ENCODE data around the gene PTGR3.
"Not testable (repeated sequence)": the region's sequence is repeated elsewhere in the genome, so short reads cannot be mapped to it uniquely, and the experiment has no call there.

Gene PTGR3

DNA sequence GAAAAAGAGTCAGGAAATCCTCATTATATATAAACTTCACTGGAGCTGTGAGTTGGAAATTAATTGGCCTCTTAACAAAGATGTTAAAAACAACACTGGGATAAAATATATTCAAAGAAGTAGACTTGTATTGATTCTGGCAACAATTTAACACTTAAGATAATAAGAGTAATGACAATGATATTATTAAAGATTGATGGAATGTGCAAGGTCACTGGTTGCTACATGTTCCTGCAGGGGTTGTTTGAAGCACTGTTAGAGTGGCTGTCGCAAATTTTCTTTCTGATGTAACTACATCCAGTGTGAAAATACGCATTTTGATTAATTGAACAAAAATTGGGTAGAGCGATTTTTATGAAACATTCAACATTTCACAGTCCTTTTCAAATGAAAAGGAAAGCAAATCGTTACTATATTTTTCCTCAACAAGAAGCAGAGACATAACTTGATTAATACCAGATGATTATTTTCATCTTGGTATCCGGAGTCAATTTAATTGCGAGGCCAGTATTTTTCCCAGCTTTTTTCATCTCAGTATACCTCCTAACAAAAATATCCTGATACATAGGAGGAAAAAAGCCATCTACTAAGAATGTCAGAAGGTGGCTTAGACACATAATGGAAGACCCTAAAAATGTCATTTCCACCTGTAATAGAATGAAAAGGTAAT lies 6.1 kb downstream of the PTGR3 start:
- DNase-seq = no peak

DNA sequence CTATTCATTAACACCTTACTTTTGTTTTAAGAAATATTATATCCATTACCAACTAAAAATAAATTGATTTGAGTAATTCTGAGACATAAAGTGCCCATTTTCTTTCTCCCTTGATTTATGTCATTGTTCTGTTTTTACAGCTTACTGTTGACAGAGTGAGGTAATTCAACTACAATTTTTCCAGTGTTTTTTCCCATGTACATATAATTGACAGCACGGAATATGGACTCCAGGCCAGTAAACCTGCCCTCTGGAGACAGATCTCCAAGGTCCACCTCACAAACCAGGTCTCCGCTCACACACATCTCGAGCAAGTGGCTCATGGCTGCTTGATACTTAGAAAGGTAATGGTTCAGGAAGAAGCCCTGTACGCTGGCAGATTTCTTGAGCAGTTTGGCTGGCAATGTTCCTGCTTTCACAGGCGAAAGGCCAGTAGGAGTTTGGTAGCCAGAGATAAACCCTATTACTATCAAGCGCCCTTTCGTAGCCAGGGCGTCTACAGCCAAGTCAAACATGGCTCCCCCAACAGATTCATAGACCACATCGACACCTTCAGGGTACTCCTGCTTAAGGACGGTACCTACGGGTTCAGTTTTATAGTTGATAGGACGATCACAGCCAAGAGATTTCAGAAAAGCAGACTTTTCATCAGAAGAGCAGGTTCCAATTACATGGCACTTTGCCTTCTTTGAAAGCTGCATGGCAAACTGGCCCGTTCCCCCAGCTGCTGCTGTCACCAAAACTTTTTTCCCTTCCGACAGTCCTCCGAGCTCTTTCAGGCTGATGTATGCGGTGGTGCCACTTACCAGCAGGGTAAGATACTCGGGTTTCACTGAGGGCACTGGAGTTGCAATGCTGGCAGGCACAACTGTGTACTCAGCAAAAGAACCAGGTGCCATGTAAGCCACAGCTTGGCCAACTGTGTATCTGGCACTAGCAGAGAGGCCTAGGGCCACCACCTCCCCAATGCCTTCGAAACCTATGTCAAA lies 7.4 kb downstream of the PTGR3 start:
- no peak for DNase-seq

- DNase-seq = no peak
Measured at GRCh38 chr18:75200605-75201280, 8.2 kb downstream of the PTGR3 start.

GRCh38 chr18:75200071-75200470 lies 8.9 kb downstream of the PTGR3 start:
- no peak for DNase-seq

DNA sequence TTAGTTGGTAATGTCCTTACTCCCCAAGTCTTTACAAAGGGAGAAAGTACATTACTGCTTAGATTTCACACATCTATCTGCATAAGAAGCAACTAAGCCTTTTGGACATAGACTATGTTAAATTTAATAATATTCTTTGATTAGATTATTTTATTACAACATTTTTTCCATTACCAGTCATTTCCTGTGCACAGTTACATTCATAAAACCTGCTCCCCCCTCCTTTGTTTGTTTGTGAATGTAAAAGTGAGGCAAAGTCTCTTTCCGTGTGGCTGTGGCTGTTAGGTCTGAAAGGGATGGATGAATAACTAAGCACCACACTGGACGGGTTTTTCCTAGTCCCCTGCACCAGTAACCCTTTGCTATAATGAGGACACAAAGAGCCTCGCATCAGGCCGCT lies 9.6 kb downstream of the PTGR3 start:
- no peak for DNase-seq

GRCh38 chr18:75198036-75198435 lies 10.9 kb downstream of the PTGR3 start:
- DNase-seq = no peak

- no peak for DNase-seq
Measured at GRCh38 chr18:75192899-75193298, 16.0 kb downstream of the PTGR3 start.

GRCh38 chr18:75189696-75190095 lies 19.2 kb downstream of the PTGR3 start:
- DNase-seq = no peak

DNA sequence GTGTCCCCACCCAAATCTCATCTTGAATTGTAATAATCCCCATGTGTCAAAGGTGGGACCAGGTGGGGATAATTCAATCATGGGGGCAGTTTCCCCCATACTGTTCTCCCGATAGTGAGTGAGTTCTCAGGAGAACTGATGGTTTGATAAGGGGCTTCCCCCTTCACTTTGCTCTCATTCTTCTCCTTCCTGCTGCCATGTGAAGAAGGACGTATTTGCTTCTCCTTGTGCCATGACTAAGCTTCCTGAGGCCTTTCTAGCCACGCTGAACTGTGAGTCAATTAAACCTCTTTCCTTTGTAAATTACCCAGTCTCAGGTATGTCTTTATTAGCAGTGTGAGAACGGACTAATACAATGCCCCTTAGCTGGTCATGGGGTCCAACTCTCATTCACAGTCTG lies 21.2 kb downstream of the PTGR3 start:
- not testable (repeated sequence) for DNase-seq

DNA sequence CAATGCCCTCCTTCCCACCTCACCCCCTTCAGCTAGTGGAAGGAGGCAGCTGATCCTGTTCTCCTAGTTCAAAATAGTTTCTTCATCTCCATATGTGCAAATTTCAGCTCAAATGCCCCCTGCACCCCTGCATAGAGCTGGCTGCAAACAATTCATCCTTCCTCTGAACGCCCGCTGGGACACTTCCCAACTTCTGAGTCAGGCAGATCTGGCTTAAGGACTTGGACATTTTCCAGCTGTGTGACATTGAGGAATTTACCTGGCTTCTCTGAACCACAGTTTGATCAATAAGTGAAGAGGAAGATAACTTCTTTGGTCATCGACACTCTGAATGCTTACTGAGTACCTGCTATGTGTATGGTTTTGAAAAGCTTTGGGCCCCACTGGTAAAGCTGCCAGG lies 23.5 kb downstream of the PTGR3 start:
- DNase-seq = no peak

GRCh38 chr18:75183973-75184493 lies 24.9 kb downstream of the PTGR3 start:
- no peak for DNase-seq

DNA sequence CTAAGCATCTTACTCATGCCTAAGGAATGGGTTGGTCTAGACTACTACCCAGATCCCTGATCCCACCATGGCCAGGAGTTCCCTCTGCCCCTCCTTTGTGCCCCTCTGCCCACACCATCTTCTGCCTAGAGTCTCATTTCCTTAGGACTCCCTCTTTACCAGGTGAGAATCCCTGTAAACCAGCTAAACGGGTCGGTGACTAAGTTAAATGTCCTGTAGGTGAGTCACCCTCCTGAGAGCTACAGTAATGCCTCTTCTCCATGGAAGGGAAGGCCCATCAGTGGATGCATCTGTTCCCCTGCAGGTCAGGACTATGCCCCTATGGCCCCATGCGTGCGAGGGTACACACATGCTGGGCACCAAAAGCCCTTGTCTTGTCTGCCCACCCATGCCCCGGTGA lies 25.4 kb downstream of the PTGR3 start:
- DNase-seq = no peak

DNA sequence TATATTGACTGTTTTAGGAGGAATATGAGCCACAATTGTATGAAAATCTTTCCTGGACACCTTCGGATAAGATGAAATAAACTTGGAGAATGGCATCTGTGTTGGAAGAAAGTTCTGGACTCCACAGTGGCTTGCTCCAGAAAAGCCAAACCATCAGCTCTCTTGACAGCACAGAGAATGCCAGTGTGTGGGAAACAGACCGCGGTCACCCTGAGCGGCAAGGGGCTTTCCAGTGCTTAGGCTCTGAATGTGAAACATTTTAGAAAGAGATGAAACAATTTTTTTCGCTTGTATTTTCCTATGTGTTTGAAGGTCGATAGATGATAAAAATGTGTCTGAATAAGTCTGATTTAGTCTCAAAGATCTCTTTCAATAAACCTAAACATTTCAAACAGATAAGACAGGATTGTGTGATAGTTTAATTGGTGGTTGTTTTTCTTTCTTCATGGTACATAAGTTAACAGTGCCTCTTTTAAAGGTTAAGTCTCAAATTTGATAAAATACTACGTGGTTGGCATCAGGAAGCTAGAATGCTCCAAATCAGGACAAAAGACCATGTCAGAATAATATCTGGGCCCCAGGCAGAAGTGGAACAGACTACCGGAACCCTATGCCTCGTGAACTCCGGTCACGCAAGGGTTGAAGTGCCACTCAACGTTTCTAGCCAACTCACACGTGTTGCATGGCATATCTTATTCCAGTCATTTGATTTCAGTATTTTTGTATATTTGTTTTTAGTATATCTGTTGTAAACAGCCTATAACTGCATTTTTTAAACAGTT lies 28.9 kb downstream of the PTGR3 start:
- no peak for DNase-seq

DNA sequence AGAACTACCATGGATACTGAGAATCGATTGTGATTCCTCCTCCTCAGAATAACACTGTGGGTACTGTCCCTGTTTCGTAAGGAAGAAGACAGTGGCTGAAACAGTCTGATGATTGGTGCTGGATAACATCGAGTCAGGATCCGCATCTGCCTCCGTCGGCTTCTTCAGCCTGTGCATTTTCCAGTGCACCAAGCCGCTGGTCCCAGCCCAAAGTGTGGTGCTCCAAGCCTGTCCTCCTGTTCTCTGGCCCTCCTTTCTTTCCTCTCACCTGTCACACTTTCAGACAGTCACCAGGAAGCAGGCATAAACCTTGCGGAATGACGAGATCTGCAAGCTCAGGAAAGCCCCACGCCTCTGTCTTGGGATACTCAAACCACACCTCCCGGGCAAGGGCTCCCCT lies 30.6 kb downstream of the PTGR3 start:
- DNase-seq = no peak

- no peak for DNase-seq
Measured at GRCh38 chr18:75176849-75177248, 32.1 kb downstream of the PTGR3 start.

DNA sequence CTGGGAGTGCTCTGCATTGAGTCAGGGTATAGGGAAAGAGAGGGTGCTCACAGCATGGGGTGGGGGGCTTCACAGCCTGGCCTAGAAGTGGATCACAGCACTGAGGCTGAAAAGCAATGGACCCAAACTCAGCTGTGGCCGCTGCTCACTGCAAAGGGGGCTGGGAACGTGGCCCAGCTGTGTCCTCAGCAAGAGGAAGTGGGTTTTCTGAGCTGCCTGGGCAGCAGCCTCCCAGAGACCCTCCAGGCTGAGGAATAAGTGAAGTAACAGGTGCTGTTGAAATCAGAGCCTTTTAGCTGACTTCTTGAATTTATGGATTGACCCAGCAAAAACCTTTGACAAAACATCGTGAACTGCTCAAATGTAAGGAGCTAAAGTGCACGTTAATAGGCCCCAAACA lies 35.2 kb downstream of the PTGR3 start:
- DNase-seq = no peak

GRCh38 chr18:75173125-75173432 lies 35.9 kb downstream of the PTGR3 start:
- peak; percentile 41 to 51 for DNase-seq

DNA sequence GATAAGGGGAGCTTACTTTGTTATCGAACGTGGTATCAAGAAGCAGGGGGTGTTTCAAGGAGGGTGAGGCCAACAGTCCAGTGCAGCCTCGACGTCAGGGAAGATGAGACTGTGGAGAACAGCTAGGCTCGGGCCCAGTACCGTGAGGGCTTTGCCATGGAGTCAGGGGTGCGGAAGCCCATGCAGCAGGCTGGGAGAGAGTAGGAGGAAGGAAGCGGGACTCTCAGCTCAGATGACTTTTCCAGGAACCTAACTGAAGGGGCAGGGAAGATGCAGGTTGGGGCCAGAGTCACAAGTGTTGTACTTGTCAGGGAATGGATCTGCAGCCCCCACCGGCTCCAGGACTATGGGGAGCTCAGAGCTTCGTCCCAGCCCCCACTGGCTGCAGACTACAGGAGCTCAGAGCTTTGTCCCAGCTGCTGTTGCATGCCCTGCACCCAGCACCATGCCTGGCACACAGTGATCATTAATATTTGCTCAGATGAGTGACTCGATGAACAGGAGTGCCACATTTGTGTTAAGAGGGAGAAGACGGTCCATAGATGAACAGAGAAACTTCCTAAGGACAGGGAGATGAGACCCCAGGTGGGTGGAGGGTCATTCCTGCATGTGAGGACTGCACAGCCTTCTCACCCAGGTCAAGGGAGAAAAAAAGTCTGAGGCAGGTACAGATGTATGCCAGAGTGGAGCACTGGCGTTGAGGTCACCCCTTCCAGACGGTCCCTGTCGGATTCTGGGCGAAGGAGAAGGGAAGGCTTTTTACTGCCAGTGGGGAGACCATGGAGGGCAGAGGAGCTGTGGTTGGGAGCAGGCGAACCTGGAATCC lies 36.4 kb downstream of the PTGR3 start:
- DNase-seq = no peak

DNA sequence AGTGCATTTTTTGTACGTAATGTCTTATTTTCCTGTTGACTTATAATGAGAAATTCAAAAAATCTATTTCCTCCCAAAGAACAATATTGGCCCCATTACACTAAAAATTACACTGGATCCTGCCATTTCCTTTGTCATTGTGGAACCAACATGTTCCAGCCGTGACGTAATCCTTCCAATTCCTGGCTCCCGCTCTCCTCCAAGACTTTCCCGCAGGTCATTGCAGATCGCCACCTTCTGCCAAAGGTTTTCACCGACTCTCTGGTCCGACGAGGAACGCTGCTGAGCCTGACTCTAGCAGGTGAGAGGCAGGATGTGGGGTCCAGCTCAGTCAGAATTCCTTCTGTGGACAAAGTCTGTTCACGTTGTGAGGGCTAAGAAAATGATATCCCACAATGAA lies 38.0 kb downstream of the PTGR3 start:
- DNase-seq = no peak

DNA sequence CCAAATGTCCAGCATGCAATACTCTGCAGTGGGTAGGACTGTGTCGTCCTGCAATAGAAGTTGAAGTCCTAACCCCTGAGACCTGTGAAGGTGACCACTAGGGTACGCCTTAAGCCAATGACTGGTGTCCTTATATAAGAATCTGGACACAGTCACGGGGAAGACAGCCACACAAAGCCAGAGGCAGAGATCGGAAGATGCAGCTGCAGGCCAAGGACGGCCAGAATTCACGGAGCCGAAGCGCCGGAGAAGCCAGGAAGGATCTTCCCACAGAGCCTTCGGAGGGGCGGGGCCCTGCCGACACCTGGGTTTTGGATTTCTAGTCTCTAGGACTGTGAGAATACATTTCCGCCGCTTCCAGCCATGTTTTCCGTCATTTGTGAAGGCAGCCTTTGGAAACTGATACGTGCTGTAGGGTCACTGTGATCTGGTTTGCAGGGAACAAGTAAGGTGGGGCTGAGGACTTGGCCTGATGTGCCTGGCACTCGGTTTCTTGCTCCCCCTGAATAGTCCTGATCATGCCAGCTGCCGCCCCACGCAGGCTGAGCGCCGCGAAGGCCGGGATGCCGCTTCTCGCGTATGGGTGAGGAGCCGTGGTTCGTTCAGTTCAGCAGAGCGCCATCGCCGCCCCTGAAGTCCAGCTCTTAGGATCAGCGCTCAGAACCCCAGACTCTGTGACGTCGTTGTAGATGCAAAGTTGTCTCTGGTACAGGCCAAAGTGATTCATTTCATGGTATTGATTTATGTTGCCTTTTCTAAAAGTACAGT lies 38.7 kb downstream of the PTGR3 start:
- DNase-seq = no peak

DNA sequence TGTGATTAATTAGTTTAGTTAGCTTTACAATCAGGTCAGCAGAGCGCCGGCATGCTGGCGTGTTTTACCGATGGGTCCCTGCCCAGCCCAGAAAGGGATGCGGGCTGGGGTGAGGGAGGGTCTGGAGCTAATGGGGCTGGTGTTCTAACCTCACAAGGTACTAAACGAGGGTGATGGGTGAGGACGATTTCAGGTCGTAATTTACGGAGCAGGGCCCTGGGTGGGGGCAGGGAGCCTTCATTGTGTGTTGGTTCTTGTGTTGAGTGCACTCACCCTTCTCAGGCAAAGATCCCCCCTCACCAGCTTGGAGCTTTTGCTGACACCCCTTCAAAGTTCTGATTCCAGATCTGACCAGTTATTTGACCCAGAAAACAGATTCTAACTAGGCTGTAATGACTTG lies 39.5 kb downstream of the PTGR3 start:
- no peak for DNase-seq
